WI38 (cell line): ENCODE data around the gene CCDC157.
A peak's percentile ranks its signal among the peaks of the same experiment; 100 is the strongest.

ENCODE experiments used
- H3K4me3 ChIP-seq: 2 replicates; pipeline ENCODE4 v1.5.1; 2011; ENCODE audit warnings: low read depth, mild to moderate bottlenecking, control low read depth, low read length
- CTCF ChIP-seq: IDR thresholded peaks from 2 replicates; pipeline ENCODE4 v1.5.1; 2012; ENCODE audit warnings: low read depth, mild to moderate bottlenecking, control low read depth, low read length

CCDC157 gene

GRCh38 chr22:30347255-30347892 is 9.4 kb upstream of the CCDC157 start:
- no peak overlapping the region for H3K4me3 ChIP-seq

GRCh38 chr22:30348404-30348803 is 8.4 kb upstream of the CCDC157 start:
- H3K4me3 ChIP-seq, result no peak overlapping the region

More at GRCh38 chr22:30347255-30347892, 9.4 kb upstream of the CCDC157 start:
- no peak for TF ChIP-seq CTCF

GRCh38 chr22:30348809-30349208 is 8.0 kb upstream of the CCDC157 start:
- H3K4me3 ChIP-seq, result no peak overlapping the region
- no peak for TF ChIP-seq CTCF

More at GRCh38 chr22:30348404-30348803, 8.4 kb upstream of the CCDC157 start:
- no peak for TF ChIP-seq CTCF

GRCh38 chr22:30351226-30351625 is 5.6 kb upstream of the CCDC157 start:
- H3K4me3 ChIP-seq, result no peak overlapping the region
- TF ChIP-seq CTCF, result no peak

GRCh38 chr22:30354644-30355043 is 2.2 kb upstream of the CCDC157 start:
- no peak overlapping the region for H3K4me3 ChIP-seq
- no peak for TF ChIP-seq CTCF

GRCh38 chr22:30357236-30357570 is 396 bp downstream of the CCDC157 start:
- no peak for TF ChIP-seq CTCF
- peak overlapping the region; percentile 96 for H3K4me3 ChIP-seq

GRCh38 chr22:30357650-30358215 is 926 bp downstream of the CCDC157 start:
- no peak for TF ChIP-seq CTCF
- peak overlapping the region; percentile 96; the same call in 1 of the 2 replicates for H3K4me3 ChIP-seq
